H1 (cell line): ENCODE measurements around the gene RASA4B. TPM values are rescaled to one million over a fixed set of nuclear protein-coding genes. Genes with fewer than 3 reads are reported as not detected.

Experiments used
- CTCF ChIA-PET: fragments of 300-600 bp; sonication (Branson Sonifier 250); formaldehyde crosslinking; loops from one replicate; lab custom pipeline; 2021; ENCODE audit not compliant: partially characterized antibody; lab: Charles Lee
- POLR2A ChIA-PET: fragments of 300-600 bp; sonication (Branson Sonifier 250); formaldehyde crosslinking; loops from one replicate; lab custom pipeline; 2021; ENCODE audit warnings: inconsistent platforms; ENCODE audit not compliant: partially characterized antibody; lab: Charles Lee
- DNase-seq, 2 experiments: peaks; one replicate each; pipeline versions ENCODE4 v3.0.0 to v3.0.0-alpha.2; 2010 to 2022; ENCODE audit warnings: low spot score in 2 of 2, low read depth in 1 of 2, mixed read lengths in 1 of 2
- FAIRE-seq: peaks from 2 replicates; lab custom pipeline; 2011; peaks lifted over from hg19 to GRCh38; lab: Jason Lieb, UNC
- H2AFZ ChIP-seq: 2 replicates; pipeline ENCODE4 v1.8.1; 2012; ENCODE audit warnings: low read length, inconsistent platforms
- H2AK5ac ChIP-seq: 2 replicates; pipeline ENCODE4 v1.6.1; 2013; ENCODE audit warnings: low read depth, low read length
- H2BK120ac ChIP-seq: replicated peaks from 2 replicates; pipeline ENCODE3; 2013; ENCODE audit warnings: low read depth, low read length, inconsistent platforms
- H2BK12ac ChIP-seq: 2 replicates; pipeline ENCODE4 v1.6.1; 2013; ENCODE audit warnings: low read depth, low read length
- H2BK15ac ChIP-seq: 2 replicates; pipeline ENCODE4 v1.6.1; 2013; ENCODE audit warnings: low read length
- H2BK20ac ChIP-seq: 2 replicates; pipeline ENCODE4 v1.6.1; 2013; ENCODE audit warnings: low read length
- H2BK5ac ChIP-seq: 2 replicates; pipeline ENCODE4 v1.6.1; 2013; ENCODE audit warnings: low read depth, low read length
- H3K14ac ChIP-seq: 2 replicates; pipeline ENCODE4 v1.6.1; 2013; ENCODE audit warnings: inconsistent platforms; ENCODE audit not compliant: insufficient read length
- H3K18ac ChIP-seq: 2 replicates; pipeline ENCODE4 v1.6.1; 2013; ENCODE audit warnings: low read length; ENCODE audit errors: extremely low read depth
- H3K23ac ChIP-seq: 2 replicates; pipeline ENCODE4 v1.6.1; 2013; ENCODE audit warnings: inconsistent platforms; ENCODE audit not compliant: insufficient read length
- H3K23me2 ChIP-seq: 2 replicates; pipeline ENCODE4 v1.6.1; 2013; ENCODE audit warnings: low read depth, low read length
- H3K27ac ChIP-seq: 2 replicates; pipeline ENCODE4 v1.6.1; 2011; ENCODE audit warnings: low read depth, low read length, inconsistent platforms
- H3K27me3 ChIP-seq, 4 experiments: replicated peaks in 1 of 4; 1 replicate in 1 of 4; 2 replicates in 3 of 4; pipeline versions ENCODE4 v1.6.1 to v1.8.1; 2011 to 2013; ENCODE audit warnings: low read length in 3 of 4, mild to moderate bottlenecking in 3 of 4, inconsistent platforms in 2 of 4, mixed read lengths in 2 of 4, moderate library complexity in 1 of 4; ENCODE audit not compliant: control insufficient read depth in 3 of 4, insufficient read depth in 3 of 4; ENCODE audit errors: extremely low read depth in 1 of 4
- H3K36me3 ChIP-seq, 4 experiments: 2 replicates each; pipeline versions ENCODE4 v1.6.1 to v1.8.1; 2011 to 2013; ENCODE audit warnings: mild to moderate bottlenecking in 4 of 4, low read length in 3 of 4, moderate library complexity in 2 of 4, control low read depth in 1 of 4, inconsistent platforms in 1 of 4; ENCODE audit not compliant: insufficient read depth in 4 of 4, control insufficient read depth in 2 of 4
- H3K4ac ChIP-seq: replicated peaks from 2 replicates; pipeline ENCODE3; 2013; ENCODE audit warnings: low read length, low read depth, mixed read lengths, inconsistent platforms; ENCODE audit not compliant: insufficient read length
- H3K4me1 ChIP-seq, 4 experiments: replicated peaks in 1 of 4; 1 replicate in 1 of 4; 2 replicates in 3 of 4; pipeline versions ENCODE4 v1.6.1 to v1.8.1; 2011 to 2013; ENCODE audit warnings: low read length in 3 of 4, inconsistent platforms in 2 of 4, mixed read lengths in 1 of 4; ENCODE audit not compliant: insufficient read depth in 4 of 4, control insufficient read depth in 3 of 4
- H3K4me2 ChIP-seq, 2 experiments: 2 replicates each; pipeline versions ENCODE4 v1.6.1 to v1.8.1; 2011 to 2013; ENCODE audit warnings: low read depth in 2 of 2, low read length in 2 of 2, control low read depth in 1 of 2, inconsistent platforms in 1 of 2, mild to moderate bottlenecking in 1 of 2; ENCODE audit not compliant: insufficient read depth in 1 of 2
- H3K4me3 ChIP-seq, 4 experiments: fragments of 200-600, 300-600 bp in 1 of 4; sonication (generic), shearing (Covaris generic), sonication (Bioruptor Twin) in 1 of 4; 2 replicates each; pipeline versions ENCODE4 v1.5.1 to v1.8.1; 2011 to 2016; ENCODE audit warnings: low read length in 4 of 4, low read depth in 3 of 4, control low read depth in 2 of 4, inconsistent platforms in 2 of 4, mild to moderate bottlenecking in 2 of 4, mixed read lengths in 1 of 4, moderate library complexity in 1 of 4; ENCODE audit not compliant: insufficient read depth in 2 of 4; ENCODE audit errors: extremely low read depth in 1 of 4
- H3K56ac ChIP-seq: replicated peaks from 2 replicates; pipeline ENCODE3; 2013; ENCODE audit warnings: low read depth, mild to moderate bottlenecking, mixed read lengths, low read length, inconsistent platforms; ENCODE audit not compliant: insufficient read length
- H3K79me1 ChIP-seq: 2 replicates; pipeline ENCODE4 v1.6.1; 2013; ENCODE audit warnings: low read depth, low read length, control low read depth
- H3K79me2 ChIP-seq, 2 experiments: 2 replicates each; pipeline versions ENCODE4 v1.6.1 to v1.8.1; 2012 to 2013; ENCODE audit warnings: low read length in 2 of 2, mild to moderate bottlenecking in 2 of 2, inconsistent platforms in 1 of 2; ENCODE audit not compliant: insufficient read depth in 2 of 2, control insufficient read depth in 1 of 2
- H3K9ac ChIP-seq, 4 experiments: replicated peaks in 1 of 4; 1 replicate in 1 of 4; 2 replicates in 3 of 4; pipeline versions ENCODE4 v1.6.1 to v1.8.1; 2011 to 2013; ENCODE audit warnings: low read depth in 3 of 4, low read length in 3 of 4, control low read depth in 2 of 4, mild to moderate bottlenecking in 2 of 4, moderate library complexity in 2 of 4, inconsistent platforms in 1 of 4; ENCODE audit errors: extremely low read depth in 1 of 4
- H3K9me3 ChIP-seq, 2 experiments: 2 replicates each; pipeline versions ENCODE4 v1.6.1 to v1.8.1; 2012 to 2013; ENCODE audit warnings: mild to moderate bottlenecking in 2 of 2, moderate library complexity in 2 of 2, control low read depth in 1 of 2, inconsistent platforms in 1 of 2, low read depth in 1 of 2, low read length in 1 of 2, mixed read lengths in 1 of 2; ENCODE audit not compliant: insufficient read depth in 2 of 2
- H4K20me1 ChIP-seq, 2 experiments: replicated peaks in 1 of 2; 2 replicates each; pipeline versions ENCODE3 to v1.8.1; 2011 to 2013; ENCODE audit warnings: inconsistent platforms in 2 of 2, low read length in 2 of 2, mild to moderate bottlenecking in 1 of 2; ENCODE audit not compliant: insufficient read depth in 2 of 2, control insufficient read depth in 1 of 2
- H4K5ac ChIP-seq: 2 replicates; pipeline ENCODE4 v1.6.1; 2013; ENCODE audit warnings: low read length, low read depth, mixed read lengths, inconsistent platforms; ENCODE audit not compliant: insufficient read length
- H4K8ac ChIP-seq: 2 replicates; pipeline ENCODE4 v1.8.0; 2013; ENCODE audit warnings: mild to moderate bottlenecking, moderate library complexity, low read length, inconsistent platforms; ENCODE audit not compliant: insufficient read depth; ENCODE audit errors: extremely low read depth
- H4K91ac ChIP-seq: replicated peaks from 2 replicates; pipeline ENCODE3; 2013; ENCODE audit warnings: low read length, mixed read lengths, inconsistent platforms; ENCODE audit not compliant: insufficient read length
- ASH2L ChIP-seq: fragments of 200-600, 300-600 bp; sonication (generic); IDR thresholded peaks from one replicate; pipeline ENCODE4 v1.7.1; 2017; ENCODE audit warnings: low read length
- KDM1A ChIP-seq: fragments of 200-600, 300-600 bp; sonication (generic); IDR thresholded peaks from 2 replicates; pipeline ENCODE4 v1.7.1; 2016; ENCODE audit warnings: mild to moderate bottlenecking, low read length, borderline replicate concordance
- KDM4A ChIP-seq: IDR thresholded peaks from one replicate; pipeline ENCODE4 v1.7.1; 2012; ENCODE audit warnings: low read depth, mild to moderate bottlenecking, moderate library complexity, low read length, inconsistent platforms; ENCODE audit not compliant: severe bottlenecking
- RBBP5 ChIP-seq: IDR thresholded peaks from 2 replicates; pipeline ENCODE4 v1.7.1; 2012; ENCODE audit warnings: low read depth, mild to moderate bottlenecking, inconsistent platforms, low read length, moderate library complexity, borderline replicate concordance
- RFX5 ChIP-seq: IDR thresholded peaks from 2 replicates; pipeline ENCODE4 v1.6.1; 2011; ENCODE audit warnings: low read depth, low read length, improper control_type of control experiment, borderline replicate concordance
- SAP30 ChIP-seq: fragments of 300-600 bp; sonication (generic); IDR thresholded peaks from 2 replicates; pipeline ENCODE4 v1.7.1; 2012; ENCODE audit warnings: low read length, moderate library complexity, mild to moderate bottlenecking, inconsistent platforms; ENCODE audit not compliant: insufficient read depth, insufficient replicate concordance
- SP1 ChIP-seq: IDR thresholded peaks from 2 replicates; pipeline ENCODE4 v1.6.1; 2011; ENCODE audit warnings: low read depth, low read length
- SP4 ChIP-seq: IDR thresholded peaks from 2 replicates; pipeline ENCODE4 v1.6.1; 2012; ENCODE audit warnings: low read length, inconsistent platforms
- USF2 ChIP-seq: IDR thresholded peaks from 2 replicates; pipeline ENCODE4 v1.6.1; 2011; ENCODE audit warnings: low read length, improper control_type of control experiment
- YY1 ChIP-seq: IDR thresholded peaks from 2 replicates; pipeline ENCODE4 v1.6.1; 2011; ENCODE audit warnings: low read depth, mild to moderate bottlenecking, low read length
- WGBS, 2 experiments: shearing (Covaris generic) in 1 of 2; methylation state at CpG; one replicate each; pipeline versions ENCODE4 v1.1.6 to v1.1.7; 2013 to 2015; ENCODE audit warnings: low lambda C conversion rate in 2 of 2, mixed read lengths in 2 of 2, inconsistent platforms in 1 of 2, low coverage in 1 of 2, missing lambda C conversion rate in 1 of 2; ENCODE audit not compliant: insufficient replicate concordance in 2 of 2, insufficient coverage in 1 of 2, insufficient read length in 1 of 2; ENCODE audit errors: extremely low coverage in 1 of 2, missing lambda C conversion rate in 1 of 2; 5-methylcytosine and 5-hydroxymethylcytosine counted together
- polyA plus RNA-seq, 7 experiments: library from polyadenylated mRNA; depleted of rRNA in 3 of 7; stranded (reverse) in 5 of 7; unstranded in 2 of 7; fragments of >200 nt in 5 of 7; fragments of 200-250 nt in 2 of 7; gene quantifications; 1 replicate in 5 of 7; 2 replicates in 1 of 7; 4 replicates in 1 of 7; pipeline versions ENCODE4 v1.2.1 to v1.2.3, GENCODE V29; 2011 to 2013; ENCODE audit warnings: missing spikeins in 2 of 7, mixed read lengths in 2 of 7
- total RNA-seq: library from RNA; stranded (reverse); fragmentation: NEBNext Ultra II Directional; extraction: Animal tissue kit (Norgen Biotek cat#: 25700); gene quantifications from 2 replicates; pipeline ENCODE4 v1.2.1, GENCODE V29; 2021

RASA4B gene
- total and polyA plus RNA-seq, 2 of the 8 experiments (the other 6 are each of a cell fraction or from before 2014, with no cell fraction given), result 3.4 to 6.7 TPM

DNA sequence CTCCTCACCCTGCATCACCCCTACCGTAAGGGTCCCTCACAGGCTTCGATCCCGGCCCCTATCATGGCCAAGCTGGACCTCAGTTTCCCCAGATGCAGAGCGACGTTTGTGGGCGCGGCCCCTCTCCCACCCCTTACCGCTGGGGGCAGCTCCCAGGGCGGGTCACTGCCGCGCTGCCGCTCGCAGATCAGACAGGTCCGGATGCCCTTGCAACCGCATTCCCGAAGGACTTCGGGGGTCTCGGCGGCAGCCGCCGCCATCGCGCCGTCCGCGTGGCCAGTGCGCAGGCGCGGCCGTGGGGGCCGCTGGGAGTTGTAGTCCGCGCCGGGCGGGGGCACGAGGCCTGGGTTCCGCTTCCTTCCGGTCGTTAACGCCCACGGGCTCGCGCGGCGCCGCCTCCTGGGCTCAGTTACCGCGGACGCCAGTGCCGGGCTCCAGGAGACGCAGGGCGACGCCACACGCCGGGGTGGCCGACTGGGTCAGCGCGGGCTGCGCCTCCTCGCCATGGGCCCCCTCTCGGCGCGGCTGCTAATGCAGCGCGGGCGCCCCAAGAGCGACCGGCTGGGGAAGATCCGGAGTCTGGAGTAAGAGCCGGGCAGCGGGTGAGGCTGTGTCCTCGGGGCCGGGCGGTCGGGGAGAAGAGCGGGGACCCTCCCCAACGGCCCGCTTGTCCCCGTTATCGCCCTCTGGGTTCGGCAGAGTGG is 52.8 kb downstream of the RASA4B start, which contains the start of the genes ALKBH4 and LRWD1:
TSS of gene ALKBH4 (minus strand) at position 287 of the 704 bp plus-strand sequence. CDS start at position 260, 27 bp downstream.
TSS of gene LRWD1 (plus strand) at position 408 of the 704 bp plus-strand sequence. CDS start at position 505, 97 bp downstream.
- H2BK120ac ChIP-seq, result no peak within 1 kb of the TSS
- H3K56ac ChIP-seq, result peak within 1 kb of the TSS; percentile 90
- no peak within 1 kb of the TSS for H2BK15ac ChIP-seq
- H3K18ac ChIP-seq, result peak within 1 kb of the TSS; percentile 90
- H3K36me3 ChIP-seq, result no peaks in the 10 kb centered on the region; a peak in 3 of 8 replicates
- H4K8ac ChIP-seq, result peak within 1 kb of the TSS; percentile 94
- peaks cover 0 to 7% of the 10 kb centered on the region in 2 experiments for H4K20me1 ChIP-seq
- H3K4ac ChIP-seq, result peak within 1 kb of the TSS; percentile 81
- H3K4me1 ChIP-seq, result peaks cover 0 to 10% (median 1%) of the 10 kb centered on the region in 4 experiments; a peak in 3 of 7 replicates
- H3K79me2 ChIP-seq, result peaks cover 0 to 11% of the 10 kb centered on the region in 2 experiments; a peak in 2 of 4 replicates
- H2BK12ac ChIP-seq, result no peak within 1 kb of the TSS
- H4K91ac ChIP-seq, result peak within 1 kb of the TSS; percentile 93
- peak within 1 kb of the TSS; percentile 80; the same call in 1 of the 2 replicates for H2BK5ac ChIP-seq
- peak within 1 kb of the TSS; percentile 12; the same call in 1 of the 2 replicates for H3K27ac ChIP-seq
- H4K5ac ChIP-seq, result peak within 1 kb of the TSS; percentile 73
- peaks cover 9% of the 10 kb centered on the region for H3K79me1 ChIP-seq
- H3K27me3 ChIP-seq, result no peaks in the 10 kb centered on the region; a peak in 1 of 7 replicates
- ChIA-PET CTCF (interaction anchor here (0.6 to 2.1 kb wide), 9 partner anchors 15 to 302 kb away, joined by 3 to 8 read pairs (median 5); no protein-coding TSS in a partner anchor), POLR2A (interaction anchor here (0.8 to 3.5 kb wide), 12 partner anchors 8 to 173 kb away, joined by 3 to 11 read pairs (median 5); no protein-coding TSS in a partner anchor)
- FAIRE-seq (no peak), DNase-seq (peak; percentile 70 to 97)
- WGBS, 2 experiments, result 1% methylated on average over 44 of the region's 81 CpGs; no CpG with 5 or more reads in 1 of the 2 experiments
- H2AFZ ChIP-seq, result peak within 1 kb of the TSS; percentile 64
- H3K9ac ChIP-seq, result peak within 1 kb of the TSS; percentile 68 to 86 (median 82)
- H3K14ac ChIP-seq, result no peak within 1 kb of the TSS
- no peaks in the 10 kb centered on the region for H3K9me3 ChIP-seq
- peaks cover 5% of the 10 kb centered on the region; the same call in 1 of the 2 replicates for H3K23me2 ChIP-seq
- H2BK20ac ChIP-seq, result no peak within 1 kb of the TSS
- H2AK5ac ChIP-seq, result peak within 1 kb of the TSS; percentile 32; the same call in 1 of the 2 replicates
- peak within 1 kb of the TSS; percentile 88 to 98 for H3K4me2 ChIP-seq
- no peak within 1 kb of the TSS for H3K23ac ChIP-seq
- peak within 1 kb of the TSS; percentile 82 to 99 (median 88) for H3K4me3 ChIP-seq
- TF ChIP-seq KDM1A (no peak), USF2 (0 out of 2 replicates have a peak, but pooled peaks have one; percentile 9), RBBP5 (peak; percentile 79), YY1 (peak; percentile 94), SP4 (no peak), RFX5 (no peak), SAP30 (no peak), KDM4A (peak; percentile 94), ASH2L (peak; percentile 65), SP1 (0 out of 2 replicates have a peak, but pooled peaks have one; percentile 22)
